Duodenal mucosa (tissue), 2 donors: ENCODE measurements around the gene SNAPC3.
"Not testable (repeated sequence)": the region's sequence is repeated elsewhere in the genome, so short reads cannot be mapped to it uniquely, and the experiment has no call there.

ENCODE experiments used
- H3K27ac ChIP-seq: one replicate; pipeline ENCODE4 v1.7.0; 2013; ENCODE audit warnings: low read depth, low read length
- H3K27me3 ChIP-seq, 2 donors: one replicate each; pipeline ENCODE4 v1.7.0; 2013; ENCODE audit warnings: low read length in 2 of 2, control low read depth in 1 of 2; ENCODE audit not compliant: insufficient read depth in 2 of 2, control insufficient read depth in 1 of 2
- H3K36me3 ChIP-seq, 2 donors: one replicate each; pipeline ENCODE4 v1.7.0; 2013; ENCODE audit warnings: low read length in 2 of 2, control low read depth in 1 of 2; ENCODE audit not compliant: insufficient read depth in 2 of 2, control insufficient read depth in 1 of 2
- H3K4me1 ChIP-seq, 2 donors: one replicate each; pipeline ENCODE4 v1.7.0; 2013; ENCODE audit warnings: low read length in 2 of 2, control low read depth in 1 of 2; ENCODE audit not compliant: insufficient read depth in 2 of 2, control insufficient read depth in 1 of 2
- H3K4me3 ChIP-seq, 2 donors: one replicate each; pipeline ENCODE4 v1.7.0; 2013; ENCODE audit warnings: low read length in 2 of 2, low read depth in 1 of 2
- H3K9ac ChIP-seq, 2 donors: one replicate each; pipeline ENCODE4 v1.7.0; 2013; ENCODE audit warnings: low read length in 2 of 2, low read depth in 1 of 2
- H3K9me3 ChIP-seq, 2 donors: one replicate each; pipeline ENCODE4 v1.7.0; 2013; ENCODE audit warnings: low read length in 2 of 2, control low read depth in 1 of 2; ENCODE audit not compliant: control insufficient read depth in 1 of 2

SNAPC3 gene

DNA sequence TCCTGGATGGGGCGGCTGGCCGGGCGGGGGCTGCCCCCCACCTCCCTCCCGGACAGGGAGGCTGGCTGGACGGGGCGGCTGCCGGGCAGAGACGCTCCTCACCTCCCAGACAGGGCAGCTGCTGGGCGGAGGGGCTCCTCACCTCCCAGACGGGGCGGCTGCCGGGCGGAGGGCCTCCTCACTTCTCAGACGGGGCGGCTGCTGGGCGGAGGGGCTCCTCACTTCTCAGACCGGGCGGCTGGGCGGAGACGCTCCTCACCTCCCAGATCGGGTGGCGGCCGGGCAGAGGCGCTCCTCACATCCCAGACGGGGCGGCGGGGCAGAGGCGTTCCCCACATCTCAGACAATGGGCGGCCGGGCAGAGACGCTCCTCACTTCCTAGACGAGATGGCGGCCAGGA is 19.6 kb downstream of the SNAPC3 start:
- not testable (repeated sequence) for H3K27ac ChIP-seq, H3K9me3 ChIP-seq, H3K4me3 ChIP-seq, H3K27me3 ChIP-seq, H3K4me1 ChIP-seq, H3K9ac ChIP-seq
- peaks cover 32 to 67% of the 10 kb centered on the region in 2 donors for H3K36me3 ChIP-seq

GRCh38 chr9:15444141-15444540 is 21.5 kb downstream of the SNAPC3 start:
- H3K4me3 ChIP-seq: no peak overlapping the region
- no peaks in the 10 kb centered on the region for H3K9me3 ChIP-seq
- no peaks in the 10 kb centered on the region for H3K4me1 ChIP-seq
- no peak overlapping the region for H3K9ac ChIP-seq
- H3K36me3 ChIP-seq: peaks cover 41 to 69% of the 10 kb centered on the region in 2 donors
- H3K27ac ChIP-seq: no peak overlapping the region
- no peaks in the 10 kb centered on the region for H3K27me3 ChIP-seq

GRCh38 chr9:15453956-15454355 is 31.3 kb downstream of the SNAPC3 start:
- H3K9me3 ChIP-seq: no peaks in the 10 kb centered on the region
- H3K27me3 ChIP-seq: no peaks in the 10 kb centered on the region
- no peaks in the 10 kb centered on the region for H3K4me1 ChIP-seq
- peaks cover 31 to 70% of the 10 kb centered on the region in 2 donors for H3K36me3 ChIP-seq
- H3K27ac ChIP-seq: no peak overlapping the region
- no peak overlapping the region for H3K9ac ChIP-seq
- no peak overlapping the region for H3K4me3 ChIP-seq

DNA sequence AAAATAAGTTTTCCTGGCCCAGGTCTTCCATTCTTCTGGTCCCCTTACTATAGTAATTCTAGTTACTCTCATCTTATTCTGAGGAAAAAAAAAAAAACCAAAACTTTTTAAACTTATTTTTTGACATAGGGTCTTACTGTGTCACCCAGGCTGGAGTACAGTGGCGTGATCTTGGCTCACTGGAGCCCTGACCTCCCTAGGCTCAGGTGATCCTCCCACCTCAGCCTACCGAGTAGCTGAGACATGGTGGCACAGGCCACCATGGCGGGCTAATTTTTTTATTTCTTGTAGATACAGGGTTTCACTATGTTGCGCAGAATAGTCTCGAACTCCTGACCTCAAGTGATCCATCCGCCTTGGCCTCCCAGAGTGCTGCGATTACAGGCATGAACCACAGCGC is 38.4 kb downstream of the SNAPC3 start:
- H3K4me3 ChIP-seq: no peak overlapping the region
- no peak overlapping the region for H3K9ac ChIP-seq
- H3K36me3 ChIP-seq: peaks cover 25 to 74% of the 10 kb centered on the region in 2 donors
- no peaks in the 10 kb centered on the region for H3K9me3 ChIP-seq
- no peaks in the 10 kb centered on the region for H3K27me3 ChIP-seq
- no peak overlapping the region for H3K27ac ChIP-seq
- no peaks in the 10 kb centered on the region for H3K4me1 ChIP-seq

DNA sequence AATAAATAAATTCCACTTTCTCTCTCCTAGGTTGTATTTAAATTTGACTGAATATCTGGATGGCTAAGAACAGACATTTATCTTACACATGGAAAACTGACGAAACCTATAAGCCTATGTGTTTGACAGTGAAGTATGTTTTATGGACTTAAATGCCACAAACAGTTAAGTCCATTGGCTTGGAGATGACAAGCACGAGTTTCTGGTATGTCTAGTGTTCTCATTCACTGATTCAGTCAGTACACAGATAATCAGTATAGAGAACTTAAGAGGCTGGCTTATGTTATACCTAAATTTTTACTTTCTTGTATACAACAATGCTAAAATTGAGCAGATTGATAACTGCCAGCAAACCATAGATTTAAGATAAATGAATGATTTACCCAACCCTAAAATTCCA is 38.9 kb downstream of the SNAPC3 start:
- no peak overlapping the region for H3K27ac ChIP-seq
- no peaks in the 10 kb centered on the region for H3K27me3 ChIP-seq
- no peak overlapping the region for H3K4me3 ChIP-seq
- H3K36me3 ChIP-seq: peaks cover 25 to 73% of the 10 kb centered on the region in 2 donors
- H3K9me3 ChIP-seq: no peaks in the 10 kb centered on the region
- no peaks in the 10 kb centered on the region for H3K4me1 ChIP-seq
- no peak overlapping the region for H3K9ac ChIP-seq

DNA sequence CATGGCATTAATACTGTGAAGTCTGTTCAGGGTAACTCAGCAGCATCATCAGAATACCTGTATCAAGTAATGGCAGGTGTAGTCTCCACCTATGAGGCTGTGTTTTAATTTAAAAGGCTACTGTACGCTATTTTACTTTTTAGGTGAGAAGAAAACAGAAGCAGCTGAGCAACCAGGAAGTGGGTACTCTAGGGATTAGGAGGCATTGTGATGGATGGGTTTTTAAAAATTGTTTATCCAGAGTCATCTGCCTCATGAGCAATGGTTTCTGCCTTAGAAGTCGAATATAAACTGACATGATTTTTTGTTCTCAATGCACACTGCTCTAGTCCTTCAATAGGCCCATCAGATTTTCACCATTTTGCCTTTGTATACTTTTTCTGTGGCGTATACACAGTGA is 45.5 kb downstream of the SNAPC3 start:
- Histone ChIP-seq H3K4me3 (no peak overlapping the region), H3K9me3 (no peaks in the 10 kb centered on the region), H3K36me3 (peaks cover 7 to 38% of the 10 kb centered on the region in 2 donors), H3K9ac (no peak overlapping the region), H3K4me1 (no peaks in the 10 kb centered on the region), H3K27ac (no peak overlapping the region), H3K27me3 (no peaks in the 10 kb centered on the region)

- H3K27ac ChIP-seq: no peak overlapping the region
- no peaks in the 10 kb centered on the region for H3K4me1 ChIP-seq
- H3K36me3 ChIP-seq: peaks cover 3 to 34% of the 10 kb centered on the region in 2 donors
- no peak overlapping the region for H3K9ac ChIP-seq
- no peaks in the 10 kb centered on the region for H3K9me3 ChIP-seq
- H3K4me3 ChIP-seq: no peak overlapping the region
- H3K27me3 ChIP-seq: no peaks in the 10 kb centered on the region
Observed at GRCh38 chr9:15469406-15469805, 46.7 kb downstream of the SNAPC3 start.

DNA sequence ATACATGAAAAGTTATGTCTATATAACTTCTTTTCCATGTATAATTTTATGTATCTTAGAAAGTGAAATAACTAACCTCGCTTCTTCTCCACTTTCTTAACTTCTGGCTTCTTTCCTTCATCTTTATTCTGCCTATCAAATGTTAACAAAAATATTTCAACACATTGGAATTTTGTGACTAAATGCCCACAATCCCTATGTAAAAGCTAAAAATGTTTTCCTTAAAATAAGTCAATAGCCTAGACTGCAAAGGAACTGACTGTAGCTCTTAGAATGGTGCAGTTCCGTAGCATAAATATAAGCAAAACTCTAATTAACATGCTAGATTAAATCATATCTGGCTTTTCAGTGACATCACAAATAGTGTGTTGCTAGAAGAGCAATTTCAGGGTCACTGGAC is 47.2 kb downstream of the SNAPC3 start:
- H3K36me3 ChIP-seq: peaks cover 3 to 31% of the 10 kb centered on the region in 2 donors
- no peaks in the 10 kb centered on the region for H3K4me1 ChIP-seq
- H3K9me3 ChIP-seq: no peaks in the 10 kb centered on the region
- no peak overlapping the region for H3K27ac ChIP-seq
- H3K4me3 ChIP-seq: no peak overlapping the region
- no peak overlapping the region for H3K9ac ChIP-seq
- no peaks in the 10 kb centered on the region for H3K27me3 ChIP-seq

GRCh38 chr9:15475923-15476536 is 53.4 kb downstream of the SNAPC3 start:
- no peak overlapping the region for H3K9ac ChIP-seq
- no peaks in the 10 kb centered on the region for H3K27me3 ChIP-seq
- no peak overlapping the region for H3K27ac ChIP-seq
- H3K36me3 ChIP-seq: peaks cover 5 to 8% of the 10 kb centered on the region in 2 donors
- no peaks in the 10 kb centered on the region for H3K9me3 ChIP-seq
- H3K4me3 ChIP-seq: no peak overlapping the region
- peaks cover 0 to 10% of the 10 kb centered on the region in 2 donors for H3K4me1 ChIP-seq

- no peak overlapping the region for H3K4me3 ChIP-seq
- H3K9ac ChIP-seq: no peak overlapping the region
- no peaks in the 10 kb centered on the region for H3K9me3 ChIP-seq
- peaks cover 0 to 10% of the 10 kb centered on the region in 2 donors for H3K4me1 ChIP-seq
- no peak overlapping the region for H3K27ac ChIP-seq
- H3K27me3 ChIP-seq: no peaks in the 10 kb centered on the region
- H3K36me3 ChIP-seq: peaks cover 5 to 10% of the 10 kb centered on the region in 2 donors
Observed at GRCh38 chr9:15480028-15480427, 57.4 kb downstream of the SNAPC3 start.

GRCh38 chr9:15482146-15482545 is 59.5 kb downstream of the SNAPC3 start:
- no peak overlapping the region for H3K27ac ChIP-seq
- peaks cover 0 to 4% of the 10 kb centered on the region in 2 donors for H3K36me3 ChIP-seq
- H3K9ac ChIP-seq: no peak overlapping the region
- no peaks in the 10 kb centered on the region for H3K27me3 ChIP-seq
- no peak overlapping the region for H3K4me3 ChIP-seq
- peaks cover 0 to 10% of the 10 kb centered on the region in 2 donors for H3K4me1 ChIP-seq
- no peaks in the 10 kb centered on the region for H3K9me3 ChIP-seq
